SIG-M5 (cell line): ENCODE data around the gene COQ2.

ENCODE experiments used
- DNase-seq: peaks from one replicate; lab custom pipeline; 2025; lab: John Stamatoyannopoulos, UW

The COQ2 gene

GRCh38 chr4:83216959-83217683 lies 67.5 kb downstream of the COQ2 start:
- no peak for DNase-seq

DNA sequence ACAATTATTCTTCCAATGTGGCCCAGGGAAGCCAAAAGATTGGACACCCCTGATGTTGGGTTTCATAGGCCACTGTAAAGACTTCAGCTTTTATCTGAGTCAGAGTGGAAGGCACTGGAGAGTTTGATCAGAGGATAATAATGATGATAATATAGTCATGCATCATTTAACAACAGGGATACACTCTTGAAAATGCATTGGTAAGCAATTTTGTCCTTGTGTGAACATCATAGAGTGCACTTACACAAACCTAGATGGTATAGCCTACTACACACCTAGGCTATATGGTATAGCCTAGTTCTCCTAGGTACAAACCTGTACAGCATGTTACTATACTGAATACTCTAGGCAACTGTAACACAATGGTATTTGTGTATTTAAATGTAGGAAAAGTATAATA lies 70.5 kb downstream of the COQ2 start:
- no peak for DNase-seq
